Caco-2 (cell line): ENCODE measurements around the gene IQGAP2. TPM values are rescaled to one million over a fixed set of nuclear protein-coding genes. Genes with fewer than 3 reads are reported as not detected.

ENCODE experiments used
- BruUV-seq: library from RNA; stranded (reverse); fragments of 400-500 nt; replicated peaks from 2 replicates; lab custom pipeline; 2021; lab: Mats Ljungman, UMichigan
- CTCF ChIA-PET: fragments of 300-600 bp; sonication (Branson Sonifier 250); formaldehyde crosslinking; loops from one replicate; lab custom pipeline; 2022; ENCODE audit warnings: antibody characterized with exemption; lab: Charles Lee
- POLR2A ChIA-PET: fragments of 300-600 bp; sonication (Branson Sonifier 250); formaldehyde crosslinking; loops from one replicate; lab custom pipeline; 2022; ENCODE audit warnings: antibody characterized with exemption; lab: Charles Lee
- DNase-seq, 2 experiments: peaks; one replicate each; pipeline versions ENCODE4 v3.0.0 to v3.0.0-alpha.2; 2020 to 2022
- H3K27me3 ChIP-seq: replicated peaks from 2 replicates; pipeline ENCODE4 v1.6.0; 2011; ENCODE audit warnings: low read length; ENCODE audit not compliant: control insufficient read depth, insufficient read depth
- H3K36me3 ChIP-seq: 2 replicates; pipeline ENCODE4 v1.5.1; 2011; ENCODE audit warnings: low read length; ENCODE audit not compliant: control insufficient read depth, insufficient read depth
- H3K4me1 ChIP-seq: fragments of 250-450 bp; sonication (Bioruptor Pico); 2 replicates; pipeline ENCODE4 v1.5.1; 2020; ENCODE audit warnings: mild to moderate bottlenecking
- H3K4me3 ChIP-seq: 2 replicates; pipeline ENCODE4 v1.5.1; 2011; ENCODE audit warnings: low read depth, mild to moderate bottlenecking, control low read depth, low read length
- H3K9me3 ChIP-seq: fragments of 250-450 bp; sonication (Bioruptor Pico); 2 replicates; pipeline ENCODE4 v1.5.1; 2020; ENCODE audit warnings: mild to moderate bottlenecking, moderate library complexity
- H3K27ac Mint-ChIP-seq: one replicate; pipeline ENCODE4 v1.8.0; 2022; ENCODE audit warnings: mixed read lengths; ENCODE audit not compliant: unreplicated experiment
- H3K27me3 Mint-ChIP-seq: one replicate; pipeline ENCODE4 v1.8.0; 2022; ENCODE audit warnings: mixed read lengths; ENCODE audit not compliant: insufficient read depth, unreplicated experiment
- H3K36me3 Mint-ChIP-seq: one replicate; pipeline ENCODE4 v1.8.0; 2022; ENCODE audit warnings: mild to moderate bottlenecking, mixed read lengths; ENCODE audit not compliant: insufficient read depth, unreplicated experiment
- H3K4me1 Mint-ChIP-seq: one replicate; pipeline ENCODE4 v1.8.0; 2022; ENCODE audit warnings: low read depth, mixed read lengths; ENCODE audit not compliant: unreplicated experiment
- H3K4me3 Mint-ChIP-seq: one replicate; pipeline ENCODE4 v1.8.0; 2022; ENCODE audit warnings: mild to moderate bottlenecking, moderate library complexity, mixed read lengths; ENCODE audit not compliant: unreplicated experiment
- H3K9me3 Mint-ChIP-seq: one replicate; pipeline ENCODE4 v1.8.0; 2022; ENCODE audit warnings: mixed read lengths; ENCODE audit not compliant: unreplicated experiment
- intact Hi-C: fragments of 100-400 bp; cut with micrococcal nuclease; formaldehyde crosslinking; loops from one replicate; pipeline ENCODE4 v1.10.0; 2022; ENCODE audit not compliant: unreplicated experiment
- total RNA-seq: library from RNA; stranded (reverse); gene quantifications from 2 replicates; pipeline ENCODE4 v1.2.3, GENCODE V29; 2022
- TF ChIP-seq, protein P1 (sequence below), 2 experiments: fragments of 200-600 bp in 1 of 2; IDR thresholded peaks; 1 replicate in 1 of 2; 2 replicates in 1 of 2; pipeline versions ENCODE4 v1.5.1 to v1.8.0; 2011 to 2022; ENCODE audit warnings: antibody characterized with exemption in 1 of 2, control low read depth in 1 of 2, inconsistent platforms in 1 of 2, low read depth in 1 of 2, low read length in 1 of 2, mild to moderate bottlenecking in 1 of 2, moderate library complexity in 1 of 2; ENCODE audit not compliant: insufficient read depth in 1 of 2, severe bottlenecking in 1 of 2, unreplicated experiment in 1 of 2

The IQGAP2 gene
- total RNA-seq, 1 experiment from 2014 or later, result 89.4 TPM

GRCh38 chr5:76544268-76544926 lies 141.3 kb downstream of the IQGAP2 start:
- no TSS peak for BruUV-seq
- no peak overlapping the region for H3K4me3 Mint-ChIP-seq
- Histone ChIP-seq H3K36me3 (no peaks in the 10 kb centered on the region), H3K4me3 (no peak overlapping the region), H3K27me3 (no peaks in the 10 kb centered on the region), H3K4me1 (peaks cover 76% of the 10 kb centered on the region), H3K9me3 (no peaks in the 10 kb centered on the region)
- peaks cover 26% of the 10 kb centered on the region for H3K36me3 Mint-ChIP-seq
- no peaks in the 10 kb centered on the region for H3K27me3 Mint-ChIP-seq
- H3K9me3 Mint-ChIP-seq, result no peaks in the 10 kb centered on the region
- H3K27ac Mint-ChIP-seq, result peak overlapping the region; percentile 51
- peaks cover 35% of the 10 kb centered on the region for H3K4me1 Mint-ChIP-seq
- peak; percentile 69 to 77 for DNase-seq
- ChIA-PET CTCF (interaction anchor here (0.7 to 1.1 kb wide), 13 partner anchors 22 to 212 kb away, joined by 3 to 16 read pairs (median 3); partner anchors contain the start of gene IQGAP2), POLR2A (interaction anchor here (0.7 kb wide), 1 partner anchor 142 kb away, joined by 7 read pairs; no protein-coding TSS in a partner anchor)
- TF ChIP-seq, protein P1, sequence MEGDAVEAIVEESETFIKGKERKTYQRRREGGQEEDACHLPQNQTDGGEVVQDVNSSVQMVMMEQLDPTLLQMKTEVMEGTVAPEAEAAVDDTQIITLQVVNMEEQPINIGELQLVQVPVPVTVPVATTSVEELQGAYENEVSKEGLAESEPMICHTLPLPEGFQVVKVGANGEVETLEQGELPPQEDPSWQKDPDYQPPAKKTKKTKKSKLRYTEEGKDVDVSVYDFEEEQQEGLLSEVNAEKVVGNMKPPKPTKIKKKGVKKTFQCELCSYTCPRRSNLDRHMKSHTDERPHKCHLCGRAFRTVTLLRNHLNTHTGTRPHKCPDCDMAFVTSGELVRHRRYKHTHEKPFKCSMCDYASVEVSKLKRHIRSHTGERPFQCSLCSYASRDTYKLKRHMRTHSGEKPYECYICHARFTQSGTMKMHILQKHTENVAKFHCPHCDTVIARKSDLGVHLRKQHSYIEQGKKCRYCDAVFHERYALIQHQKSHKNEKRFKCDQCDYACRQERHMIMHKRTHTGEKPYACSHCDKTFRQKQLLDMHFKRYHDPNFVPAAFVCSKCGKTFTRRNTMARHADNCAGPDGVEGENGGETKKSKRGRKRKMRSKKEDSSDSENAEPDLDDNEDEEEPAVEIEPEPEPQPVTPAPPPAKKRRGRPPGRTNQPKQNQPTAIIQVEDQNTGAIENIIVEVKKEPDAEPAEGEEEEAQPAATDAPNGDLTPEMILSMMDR (IDR thresholded peaks at IDR 0.05; ENCODE audit: insufficient read depth in 1 of 2, low read depth in 1 of 2, low read length in 1 of 2, severe bottlenecking in 1 of 2, unreplicated experiment in 1 of 2), result peak; percentile 68 to 87
- intact Hi-C loops, result loop anchor here (1.0 kb wide), 3 partner anchors 61 to 206 kb away; partner anchors contain the start of gene IQGAP2

DNA sequence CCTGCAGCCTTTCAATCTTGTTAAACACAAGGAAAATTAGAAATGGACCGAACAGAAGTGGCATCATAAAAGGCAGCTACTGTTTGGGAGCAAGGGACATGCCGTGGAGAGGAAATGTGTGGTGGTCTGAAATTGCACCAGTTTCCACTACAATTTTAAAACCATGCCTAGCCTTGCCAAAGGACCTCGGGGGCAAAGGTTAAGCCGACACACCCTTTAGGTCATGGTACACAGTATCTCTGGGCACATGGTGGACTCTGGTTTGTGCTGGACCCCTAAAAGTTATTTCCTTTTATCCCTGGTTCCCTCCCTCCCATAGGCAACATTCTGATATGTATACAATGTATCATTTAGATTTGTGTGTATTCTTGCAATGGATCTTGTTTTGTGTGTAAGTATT lies 142.1 kb downstream of the IQGAP2 start:
- CTCF ChIA-PET, result no interaction called here
- no TSS peak for BruUV-seq
- Histone ChIP-seq H3K4me1 (peaks cover 68% of the 10 kb centered on the region), H3K4me3 (no peak overlapping the region), H3K27me3 (no peaks in the 10 kb centered on the region), H3K9me3 (no peaks in the 10 kb centered on the region), H3K36me3 (no peaks in the 10 kb centered on the region)
- Mint-ChIP-seq H3K9me3 (no peaks in the 10 kb centered on the region), H3K27ac (no peak overlapping the region), H3K4me3 (no peak overlapping the region), H3K4me1 (peaks cover 27% of the 10 kb centered on the region), H3K36me3 (peaks cover 19% of the 10 kb centered on the region), H3K27me3 (no peaks in the 10 kb centered on the region)
- TF ChIP-seq, protein P1 (IDR thresholded peaks at IDR 0.05; ENCODE audit: insufficient read depth in 1 of 2, low read depth in 1 of 2, low read length in 1 of 2, severe bottlenecking in 1 of 2, unreplicated experiment in 1 of 2), result no peak
- intact Hi-C loops, result loop anchor here (5.0 kb wide), 1 partner anchor 288 kb away; no protein-coding TSS in a partner anchor
- POLR2A ChIA-PET, result no interaction called here
- DNase-seq, result no peak

DNA sequence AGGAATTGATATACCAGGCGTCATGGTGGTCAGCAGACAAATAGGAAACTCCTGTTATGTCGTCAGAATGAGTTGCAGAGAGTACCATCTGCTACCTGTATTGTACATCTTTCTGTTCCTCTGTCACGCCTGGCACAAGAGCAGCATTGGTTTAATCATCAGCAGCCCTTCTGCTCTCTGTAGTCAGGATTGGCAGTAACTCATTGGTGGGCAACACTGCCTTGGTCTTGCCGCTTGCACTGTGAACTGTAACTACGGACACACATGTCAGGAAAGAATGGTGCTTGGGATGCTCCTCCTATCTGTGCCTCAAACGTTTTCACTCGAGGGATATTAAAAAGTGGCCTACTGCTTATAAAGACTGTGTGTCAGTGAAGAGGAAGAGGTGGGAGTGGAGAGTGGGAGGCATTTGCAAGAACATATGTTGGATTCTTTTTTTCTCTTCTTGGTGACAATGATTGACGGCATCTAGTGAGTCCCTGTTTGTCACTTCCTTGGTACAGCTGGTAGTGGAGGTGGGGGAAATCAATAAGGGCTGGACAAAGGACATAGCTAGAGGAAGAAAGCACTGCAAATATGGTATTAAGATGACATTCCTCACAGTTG lies 143.5 kb downstream of the IQGAP2 start:
- no peak overlapping the region for H3K4me3 ChIP-seq
- H3K4me3 Mint-ChIP-seq, result no peak overlapping the region
- TF ChIP-seq, protein P1 (IDR thresholded peaks at IDR 0.05; ENCODE audit: insufficient read depth in 1 of 2, low read depth in 1 of 2, low read length in 1 of 2, severe bottlenecking in 1 of 2, unreplicated experiment in 1 of 2), result no peak
- H3K4me1 Mint-ChIP-seq, result peaks cover 23% of the 10 kb centered on the region
- CTCF ChIA-PET, result no interaction called here
- POLR2A ChIA-PET, result no interaction called here
- H3K4me1 ChIP-seq, result peaks cover 58% of the 10 kb centered on the region
- no peaks in the 10 kb centered on the region for H3K27me3 Mint-ChIP-seq
- H3K27me3 ChIP-seq, result no peaks in the 10 kb centered on the region
- no peak overlapping the region for H3K27ac Mint-ChIP-seq
- peaks cover 20% of the 10 kb centered on the region for H3K36me3 Mint-ChIP-seq
- no TSS peak for BruUV-seq
- no peaks in the 10 kb centered on the region for H3K36me3 ChIP-seq
- intact Hi-C loops, result loop anchor here (5.0 kb wide), 1 partner anchor 289 kb away; no protein-coding TSS in a partner anchor
- no peaks in the 10 kb centered on the region for H3K9me3 Mint-ChIP-seq
- H3K9me3 ChIP-seq, result no peaks in the 10 kb centered on the region
- no peak for DNase-seq
